GM23338 (cell line): ENCODE data around the gene NUDT21. TPM values are rescaled to one million over a fixed set of nuclear protein-coding genes. Genes with fewer than 3 reads are reported as not detected.

Experiments
- ATAC-seq: fragments of 200-7000 bp; cut with Tn5 transposase; 3 replicates; pipeline ENCODE4 v1.9.1; 2020
- DNase-seq: peaks from one replicate; pipeline ENCODE4 v3.0.0-alpha.2; 2015; ENCODE audit warnings: low spot score
- H2AFZ ChIP-seq: fragments of 200-600 bp; sonication (generic); 2 replicates; pipeline ENCODE4 v1.8.0; 2016; ENCODE audit warnings: antibody characterized with exemption, mild to moderate bottlenecking, moderate library complexity
- H3F3A ChIP-seq: fragments of 200-600 bp; sonication (generic); replicated peaks from 2 replicates; pipeline ENCODE4 v1.8.0; 2017; ENCODE audit warnings: antibody characterized with exemption, mixed run types, low read depth
- H3K27ac ChIP-seq: fragments of 200-600 bp; sonication (generic); 2 replicates; pipeline ENCODE4 v1.6.1; 2016; ENCODE audit warnings: low read depth
- H3K27me3 ChIP-seq: fragments of 200-600 bp; sonication (generic); 2 replicates; pipeline ENCODE4 v1.8.0; 2016; ENCODE audit warnings: mild to moderate bottlenecking, mixed run types, moderate library complexity; ENCODE audit not compliant: insufficient read depth
- H3K36me3 ChIP-seq: fragments of 200-600 bp; sonication (generic); 2 replicates; pipeline ENCODE4 v1.8.0; 2016; ENCODE audit warnings: mild to moderate bottlenecking; ENCODE audit not compliant: insufficient read depth
- H3K4me1 ChIP-seq: fragments of 200-600 bp; sonication (generic); 2 replicates; pipeline ENCODE4 v1.8.0; 2016; ENCODE audit warnings: mild to moderate bottlenecking, moderate library complexity; ENCODE audit not compliant: insufficient read depth
- H3K4me2 ChIP-seq: fragments of 200-600 bp; sonication (generic); 2 replicates; pipeline ENCODE4 v1.7.1; 2017; ENCODE audit warnings: mixed run types
- H3K4me3 ChIP-seq: fragments of 200-600 bp; sonication (generic); 2 replicates; pipeline ENCODE4 v1.6.1; 2016; ENCODE audit warnings: mixed run types
- H3K79me2 ChIP-seq: fragments of 200-600 bp; sonication (generic); replicated peaks from 2 replicates; pipeline ENCODE4 v1.8.0; 2017; ENCODE audit warnings: mild to moderate bottlenecking; ENCODE audit not compliant: insufficient read depth
- H3K9me2 ChIP-seq: fragments of 200-600 bp; sonication (generic); 2 replicates; pipeline ENCODE4 v1.8.0; 2017; ENCODE audit not compliant: insufficient read depth
- H4K20me1 ChIP-seq: fragments of 200-600 bp; sonication (generic); replicated peaks from 2 replicates; pipeline ENCODE4 v1.8.0; 2017; ENCODE audit warnings: mild to moderate bottlenecking; ENCODE audit not compliant: insufficient read depth
- H3K27ac Mint-ChIP-seq: 2 replicates; pipeline ENCODE4 v1.8.0; 2020; ENCODE audit warnings: inconsistent platforms, mild to moderate bottlenecking, moderate library complexity, mixed read lengths
- H3K27me3 Mint-ChIP-seq: 3 replicates; pipeline ENCODE4 v1.8.0; 2022; ENCODE audit warnings: low read depth, mild to moderate bottlenecking, moderate library complexity, mixed read lengths, inconsistent platforms; ENCODE audit not compliant: insufficient read depth, poor library complexity
- H3K36me3 Mint-ChIP-seq: 3 replicates; pipeline ENCODE4 v1.8.0; 2021; ENCODE audit warnings: low read depth, mild to moderate bottlenecking, inconsistent platforms, moderate library complexity, mixed read lengths
- H3K4me1 Mint-ChIP-seq: 3 replicates; pipeline ENCODE4 v1.8.0; 2020; ENCODE audit warnings: mild to moderate bottlenecking, inconsistent platforms, mixed read lengths
- H3K4me3 Mint-ChIP-seq: 3 replicates; pipeline ENCODE4 v1.8.0; 2021; ENCODE audit warnings: moderate library complexity, mild to moderate bottlenecking, inconsistent platforms, mixed read lengths
- H3K9me3 Mint-ChIP-seq: 3 replicates; pipeline ENCODE4 v1.8.0; 2020; ENCODE audit warnings: moderate library complexity, mild to moderate bottlenecking, inconsistent platforms, mixed read lengths
- CTCF ChIP-seq, 2 experiments: fragments of 200-600 bp in 1 of 2; sonication (generic) in 1 of 2; conservative IDR thresholded peaks; 2 replicates each; pipeline versions ENCODE4 v1.5.1 to v1.6.1; 2016 to 2017; ENCODE audit warnings: antibody characterized with exemption in 2 of 2, low read depth in 2 of 2, mild to moderate bottlenecking in 2 of 2, moderate library complexity in 1 of 2
- NANOG ChIP-seq: IDR thresholded peaks from 2 replicates; pipeline ENCODE4 v1.6.1; 2016; ENCODE audit warnings: antibody characterized with exemption, borderline replicate concordance
- POLR2AphosphoS5 ChIP-seq: IDR thresholded peaks from 2 replicates; pipeline ENCODE4 v1.6.1; 2016; ENCODE audit warnings: antibody characterized with exemption, low read depth
- REST ChIP-seq: IDR thresholded peaks from one replicate; pipeline ENCODE4 v1.6.1; 2018; ENCODE audit warnings: antibody characterized with exemption; ENCODE audit not compliant: unreplicated experiment
- ZNF114 ChIP-seq: fragments of 250-450 bp; sonication (Bioruptor Pico); IDR thresholded peaks from 2 replicates; pipeline ENCODE4 v1.5.0; 2020; ENCODE audit warnings: mild to moderate bottlenecking, moderate library complexity
- polyA plus RNA-seq: library from polyadenylated mRNA; unstranded; fragments of >200 nt; fragmentation: Nextera tagmentation; extraction: Ambion mirVana; gene quantifications from 2 replicates; pipeline ENCODE4 v1.2.1, GENCODE V29; 2016
- total RNA-seq: library from RNA; depleted of rRNA; stranded (reverse); fragments of >200 nt; shearing (Covaris generic); gene quantifications from 2 replicates; pipeline ENCODE4 v1.2.3, GENCODE V29; 2014
- TF ChIP-seq, protein P1 (sequence below): fragments of 250-450 bp; sonication (Bioruptor Pico); IDR thresholded peaks from 2 replicates; pipeline ENCODE4 v1.5.0; 2020; ENCODE audit warnings: mild to moderate bottlenecking, moderate library complexity
- TF ChIP-seq, protein P2 (sequence below): IDR thresholded peaks from 2 replicates; pipeline ENCODE4 v1.6.1; 2016; ENCODE audit warnings: antibody characterized with exemption

NUDT21 gene
- total and polyA plus RNA-seq, 2 experiments from 2014 or later = 83.4 to 132 TPM

GRCh38 chr16:56493815-56494214 is 42.7 kb upstream of the NUDT21 start (continued):
- TF ChIP-seq, protein P1, sequence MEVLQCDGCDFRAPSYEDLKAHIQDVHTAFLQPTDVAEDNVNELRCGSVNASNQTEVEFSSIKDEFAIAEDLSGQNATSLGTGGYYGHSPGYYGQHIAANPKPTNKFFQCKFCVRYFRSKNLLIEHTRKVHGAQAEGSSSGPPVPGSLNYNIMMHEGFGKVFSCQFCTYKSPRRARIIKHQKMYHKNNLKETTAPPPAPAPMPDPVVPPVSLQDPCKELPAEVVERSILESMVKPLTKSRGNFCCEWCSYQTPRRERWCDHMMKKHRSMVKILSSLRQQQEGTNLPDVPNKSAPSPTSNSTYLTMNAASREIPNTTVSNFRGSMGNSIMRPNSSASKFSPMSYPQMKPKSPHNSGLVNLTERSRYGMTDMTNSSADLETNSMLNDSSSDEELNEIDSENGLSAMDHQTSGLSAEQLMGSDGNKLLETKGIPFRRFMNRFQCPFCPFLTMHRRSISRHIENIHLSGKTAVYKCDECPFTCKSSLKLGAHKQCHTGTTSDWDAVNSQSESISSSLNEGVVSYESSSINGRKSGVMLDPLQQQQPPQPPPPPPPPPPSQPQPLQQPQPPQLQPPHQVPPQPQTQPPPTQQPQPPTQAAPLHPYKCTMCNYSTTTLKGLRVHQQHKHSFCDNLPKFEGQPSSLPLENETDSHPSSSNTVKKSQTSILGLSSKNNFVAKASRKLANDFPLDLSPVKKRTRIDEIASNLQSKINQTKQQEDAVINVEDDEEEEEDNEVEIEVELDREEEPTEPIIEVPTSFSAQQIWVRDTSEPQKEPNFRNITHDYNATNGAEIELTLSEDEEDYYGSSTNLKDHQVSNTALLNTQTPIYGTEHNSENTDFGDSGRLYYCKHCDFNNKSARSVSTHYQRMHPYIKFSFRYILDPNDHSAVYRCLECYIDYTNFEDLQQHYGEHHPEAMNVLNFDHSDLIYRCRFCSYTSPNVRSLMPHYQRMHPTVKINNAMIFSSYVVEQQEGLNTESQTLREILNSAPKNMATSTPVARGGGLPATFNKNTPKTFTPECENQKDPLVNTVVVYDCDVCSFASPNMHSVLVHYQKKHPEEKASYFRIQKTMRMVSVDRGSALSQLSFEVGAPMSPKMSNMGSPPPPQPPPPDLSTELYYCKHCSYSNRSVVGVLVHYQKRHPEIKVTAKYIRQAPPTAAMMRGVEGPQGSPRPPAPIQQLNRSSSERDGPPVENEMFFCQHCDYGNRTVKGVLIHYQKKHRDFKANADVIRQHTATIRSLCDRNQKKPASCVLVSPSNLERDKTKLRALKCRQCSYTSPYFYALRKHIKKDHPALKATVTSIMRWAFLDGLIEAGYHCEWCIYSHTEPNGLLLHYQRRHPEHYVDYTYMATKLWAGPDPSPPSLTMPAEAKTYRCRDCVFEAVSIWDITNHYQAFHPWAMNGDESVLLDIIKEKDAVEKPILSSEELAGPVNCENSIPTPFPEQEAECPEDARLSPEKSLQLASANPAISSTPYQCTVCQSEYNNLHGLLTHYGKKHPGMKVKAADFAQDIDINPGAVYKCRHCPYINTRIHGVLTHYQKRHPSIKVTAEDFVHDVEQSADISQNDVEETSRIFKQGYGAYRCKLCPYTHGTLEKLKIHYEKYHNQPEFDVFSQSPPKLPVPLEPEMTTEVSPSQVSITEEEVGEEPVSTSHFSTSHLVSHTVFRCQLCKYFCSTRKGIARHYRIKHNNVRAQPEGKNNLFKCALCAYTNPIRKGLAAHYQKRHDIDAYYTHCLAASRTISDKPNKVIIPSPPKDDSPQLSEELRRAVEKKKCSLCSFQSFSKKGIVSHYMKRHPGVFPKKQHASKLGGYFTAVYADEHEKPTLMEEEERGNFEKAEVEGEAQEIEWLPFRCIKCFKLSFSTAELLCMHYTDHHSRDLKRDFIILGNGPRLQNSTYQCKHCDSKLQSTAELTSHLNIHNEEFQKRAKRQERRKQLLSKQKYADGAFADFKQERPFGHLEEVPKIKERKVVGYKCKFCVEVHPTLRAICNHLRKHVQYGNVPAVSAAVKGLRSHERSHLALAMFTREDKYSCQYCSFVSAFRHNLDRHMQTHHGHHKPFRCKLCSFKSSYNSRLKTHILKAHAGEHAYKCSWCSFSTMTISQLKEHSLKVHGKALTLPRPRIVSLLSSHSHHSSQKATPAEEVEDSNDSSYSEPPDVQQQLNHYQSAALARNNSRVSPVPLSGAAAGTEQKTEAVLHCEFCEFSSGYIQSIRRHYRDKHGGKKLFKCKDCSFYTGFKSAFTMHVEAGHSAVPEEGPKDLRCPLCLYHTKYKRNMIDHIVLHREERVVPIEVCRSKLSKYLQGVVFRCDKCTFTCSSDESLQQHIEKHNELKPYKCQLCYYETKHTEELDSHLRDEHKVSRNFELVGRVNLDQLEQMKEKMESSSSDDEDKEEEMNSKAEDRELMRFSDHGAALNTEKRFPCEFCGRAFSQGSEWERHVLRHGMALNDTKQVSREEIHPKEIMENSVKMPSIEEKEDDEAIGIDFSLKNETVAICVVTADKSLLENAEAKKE (CRISPR knock-in tag) = no peak
- TF ChIP-seq, protein P2, sequence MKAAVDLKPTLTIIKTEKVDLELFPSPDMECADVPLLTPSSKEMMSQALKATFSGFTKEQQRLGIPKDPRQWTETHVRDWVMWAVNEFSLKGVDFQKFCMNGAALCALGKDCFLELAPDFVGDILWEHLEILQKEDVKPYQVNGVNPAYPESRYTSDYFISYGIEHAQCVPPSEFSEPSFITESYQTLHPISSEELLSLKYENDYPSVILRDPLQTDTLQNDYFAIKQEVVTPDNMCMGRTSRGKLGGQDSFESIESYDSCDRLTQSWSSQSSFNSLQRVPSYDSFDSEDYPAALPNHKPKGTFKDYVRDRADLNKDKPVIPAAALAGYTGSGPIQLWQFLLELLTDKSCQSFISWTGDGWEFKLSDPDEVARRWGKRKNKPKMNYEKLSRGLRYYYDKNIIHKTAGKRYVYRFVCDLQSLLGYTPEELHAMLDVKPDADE = no peak
- TF ChIP-seq POLR2AphosphoS5 (no peak), ZNF114 (no peak), REST (no peak)

DNA sequence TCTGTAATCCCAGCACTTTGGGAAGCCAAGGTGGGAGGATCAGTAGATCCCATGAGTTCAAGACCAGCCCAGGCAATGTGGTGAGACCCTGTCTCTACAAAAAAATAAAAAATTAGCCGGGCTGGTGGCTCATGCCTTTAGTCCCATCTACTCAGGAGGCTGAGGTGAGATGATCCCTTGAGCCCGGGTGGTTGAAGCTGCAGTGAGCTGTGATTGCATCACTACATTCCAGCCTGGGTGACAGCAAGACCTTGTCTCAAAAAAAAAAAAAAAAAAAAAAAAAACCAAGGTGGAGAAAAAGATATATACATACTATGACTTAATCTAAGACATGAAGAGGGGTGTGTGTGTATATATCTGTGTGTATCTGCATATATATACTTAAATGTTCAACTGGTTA is 42.0 kb upstream of the NUDT21 start:
- no peaks in the 10 kb centered on the region for H3K79me2 ChIP-seq
- Mint-ChIP-seq H3K27ac (no peak overlapping the region), H3K4me1 (no peaks in the 10 kb centered on the region), H3K36me3 (no peaks in the 10 kb centered on the region), H3K4me3 (no peak overlapping the region), H3K27me3 (no peaks in the 10 kb centered on the region), H3K9me3 (no peaks in the 10 kb centered on the region)
- H3K9me2 ChIP-seq = no peaks in the 10 kb centered on the region
- no peaks in the 10 kb centered on the region for H3K27me3 ChIP-seq
- ATAC-seq (no peak), DNase-seq (no peak)
- H3K36me3 ChIP-seq = no peaks in the 10 kb centered on the region
- no peaks in the 10 kb centered on the region for H4K20me1 ChIP-seq
- H3K27ac ChIP-seq = no peak overlapping the region
- no peak overlapping the region for H2AFZ ChIP-seq
- H3K4me3 ChIP-seq = no peak overlapping the region
- no peak overlapping the region for H3K4me2 ChIP-seq
- no peaks in the 10 kb centered on the region for H3K4me1 ChIP-seq
- TF ChIP-seq POLR2AphosphoS5 = no peak
- no peak for TF ChIP-seq NANOG
- no peak for TF ChIP-seq CTCF (conservative IDR thresholded peaks at IDR 0.05; ENCODE audit: low read depth in 2 of 2)
- no peaks in the 10 kb centered on the region for H3F3A ChIP-seq
